IPS-NIHi7 (cell line): ENCODE measurements around the gene CLSTN1.
"Not testable (repeated sequence)": the region's sequence is repeated elsewhere in the genome, so short reads cannot be mapped to it uniquely, and the experiment has no call there.

Experiments
- DNase-seq: peaks from one replicate; pipeline ENCODE4 v3.0.0; 2012; ENCODE audit warnings: mixed read lengths; ENCODE audit errors: extremely low spot score

Gene CLSTN1

DNA sequence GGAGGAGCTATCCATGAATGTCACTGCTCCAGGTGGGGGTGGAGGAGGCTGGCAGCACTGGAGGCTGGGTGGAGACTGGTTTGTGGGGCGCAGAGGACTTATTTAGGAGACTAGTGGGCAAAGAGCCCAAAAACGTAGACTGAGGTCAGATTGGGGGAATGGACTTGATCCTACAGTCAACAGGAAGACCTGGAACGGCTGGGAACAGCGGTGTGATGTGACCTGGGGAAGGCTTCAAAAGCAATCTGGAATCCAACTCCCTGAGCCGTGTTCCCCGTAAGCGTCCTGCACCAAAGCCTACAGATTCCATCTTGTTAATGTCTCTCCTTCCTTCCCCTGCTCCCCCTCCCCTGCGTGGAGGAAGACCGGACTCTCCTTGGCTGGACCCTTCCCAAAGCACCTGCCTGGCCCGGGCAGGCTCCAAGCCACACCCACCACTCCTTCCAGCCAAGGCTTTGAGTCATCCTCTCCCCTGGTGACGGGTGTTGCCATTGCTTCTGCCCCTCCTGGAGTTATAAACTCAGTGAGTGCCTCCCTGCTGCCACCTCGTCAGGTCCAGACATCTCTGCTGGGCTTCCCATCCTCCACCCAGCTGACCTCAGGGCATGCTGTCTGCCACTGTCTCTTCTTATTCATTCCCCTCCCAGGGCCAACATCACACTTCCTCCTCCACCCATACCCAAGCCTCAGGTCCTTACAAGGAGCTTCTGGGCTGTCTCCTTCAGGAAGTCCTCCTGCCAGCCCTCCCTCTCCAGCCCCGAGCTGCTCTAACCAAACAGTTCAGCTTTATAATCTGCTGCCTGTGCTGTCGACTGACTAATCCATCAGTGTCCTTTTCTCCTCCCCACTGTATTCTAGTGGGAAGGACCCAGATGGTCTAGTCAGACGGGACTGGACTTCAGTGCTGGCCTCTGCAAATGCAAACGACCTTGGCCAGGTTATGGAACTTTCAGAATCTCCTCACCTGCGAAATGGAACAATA is 1.6 kb upstream of the CLSTN1 start:
- DNase-seq: peak; percentile 82

DNA sequence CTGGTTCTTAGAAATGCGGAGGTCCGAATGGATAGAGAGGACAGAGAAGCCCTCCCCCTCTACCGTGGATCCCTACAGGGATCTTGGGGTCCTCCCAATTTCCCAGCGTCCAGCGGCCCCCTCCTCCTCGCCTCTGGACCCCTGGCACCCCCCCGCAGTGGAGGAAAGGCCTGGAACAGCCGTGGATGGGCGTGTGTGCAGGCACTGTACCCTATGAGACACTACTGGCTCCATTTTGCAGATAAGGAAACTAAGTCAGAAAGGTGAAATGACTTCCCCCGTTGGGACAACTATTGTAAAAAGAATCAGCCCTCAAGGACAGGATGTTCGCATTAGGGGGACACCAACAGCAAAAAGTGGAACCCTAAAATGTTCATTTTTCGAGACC is 931 bp upstream of the CLSTN1 start:
- DNase-seq: no peak

DNA sequence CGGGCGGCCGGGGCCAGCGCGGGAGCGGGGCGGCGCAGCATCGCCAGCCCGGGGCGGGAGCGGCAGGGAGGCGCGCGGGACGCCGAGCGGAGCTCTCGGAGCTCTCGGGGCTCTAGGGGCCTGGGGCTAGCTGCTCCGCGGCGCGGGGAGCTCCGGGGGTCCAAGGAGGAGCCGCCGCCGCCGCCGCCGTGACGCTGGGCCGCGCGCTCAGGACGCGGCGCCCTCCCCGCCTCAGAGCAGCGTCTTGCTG is 147 bp downstream of the CLSTN1 start:
- no peak for DNase-seq

DNA sequence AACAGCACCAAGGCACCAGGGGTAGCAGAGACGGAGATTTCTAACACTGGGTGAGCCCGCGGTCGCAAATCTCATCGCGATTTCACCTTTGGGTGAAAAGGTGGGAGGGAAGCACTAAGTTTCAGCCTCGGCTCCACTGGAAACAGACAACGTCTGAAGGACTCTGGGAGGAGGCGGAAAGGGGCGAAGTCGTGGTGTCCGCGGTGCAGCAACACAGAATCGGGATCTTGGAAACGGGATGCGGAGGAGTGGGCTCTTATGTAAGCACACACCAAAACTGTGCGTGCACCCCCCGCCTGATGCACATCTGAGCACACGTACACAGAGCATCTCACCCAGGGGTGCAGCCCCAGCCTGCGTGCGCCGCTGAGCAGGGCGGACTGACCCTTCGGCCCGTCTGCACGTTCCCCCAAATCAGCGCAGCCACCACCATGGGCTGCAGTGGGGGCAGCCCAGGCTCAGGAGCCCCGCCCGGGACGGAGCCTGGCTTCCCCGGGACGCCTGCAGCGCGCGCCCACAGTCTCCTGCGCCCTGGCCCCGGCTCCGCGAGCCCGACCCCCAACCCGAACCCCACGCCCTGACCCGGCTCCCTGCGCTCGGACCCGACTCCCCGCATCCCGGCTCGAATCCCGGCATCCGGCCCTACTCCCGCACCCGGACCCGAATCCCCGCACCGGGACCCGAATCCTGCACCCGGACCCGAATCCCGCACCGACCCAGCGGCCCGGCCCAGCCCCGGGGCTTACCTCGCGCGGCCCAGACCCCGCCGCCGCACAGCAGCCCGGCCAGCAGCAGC is 670 bp downstream of the CLSTN1 start:
- no peak for DNase-seq

DNA sequence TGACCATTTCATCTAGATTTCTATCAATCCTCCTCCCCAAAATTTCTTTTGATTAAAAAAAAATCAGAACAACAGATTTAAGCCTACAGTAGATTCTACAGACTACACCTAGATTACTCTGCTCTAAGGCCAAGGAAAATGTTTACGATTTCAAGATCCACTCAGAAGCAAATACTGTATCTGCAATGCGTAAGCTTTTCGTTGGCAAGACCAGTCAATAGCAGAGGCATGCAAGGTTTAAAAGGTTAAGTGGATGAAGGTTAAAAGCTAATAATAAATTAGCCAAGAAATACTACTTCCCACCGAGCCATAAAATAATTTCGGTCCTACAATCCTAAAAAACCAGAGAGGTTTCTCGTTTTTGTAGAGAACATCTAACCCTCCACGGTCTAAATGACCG is 1.3 kb downstream of the CLSTN1 start:
- no peak for DNase-seq

DNA sequence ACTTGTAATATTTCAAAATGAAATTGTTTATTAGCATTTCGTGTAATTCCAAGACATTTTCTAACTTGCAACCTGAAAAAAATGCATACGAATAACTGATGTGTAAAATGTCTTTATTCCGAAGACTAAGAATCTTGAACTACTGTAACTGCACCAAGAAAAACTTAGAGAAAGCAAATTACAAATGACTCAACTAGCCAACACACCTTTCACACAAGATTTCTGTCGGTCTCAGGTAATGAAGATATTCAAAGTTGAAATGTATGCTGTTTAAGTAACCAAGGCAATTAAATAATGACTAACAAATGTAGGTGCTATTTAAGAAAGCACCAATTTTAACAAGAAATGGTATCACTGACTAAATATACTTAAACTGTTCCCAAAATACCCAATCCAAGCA is 2.1 kb downstream of the CLSTN1 start:
- DNase-seq: no peak

DNA sequence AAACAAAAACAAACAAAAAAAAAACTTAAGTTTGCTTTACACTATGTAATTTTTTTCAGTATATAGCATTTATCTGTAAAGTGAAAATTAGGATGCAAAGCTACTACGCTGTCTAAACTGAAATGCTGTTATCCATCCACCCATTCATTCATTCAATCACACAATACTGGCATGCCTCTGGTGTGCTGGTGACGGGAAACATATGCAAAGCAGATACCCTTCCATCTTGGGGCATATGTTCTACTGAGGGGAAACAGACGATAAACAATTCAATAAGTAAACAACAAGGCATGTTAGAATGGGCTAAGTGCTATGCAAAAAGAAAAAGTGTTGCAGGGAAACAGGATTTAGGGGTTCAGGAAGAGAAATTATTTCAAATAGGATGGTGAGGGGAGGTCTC is 3.2 kb downstream of the CLSTN1 start:
- no peak for DNase-seq

DNA sequence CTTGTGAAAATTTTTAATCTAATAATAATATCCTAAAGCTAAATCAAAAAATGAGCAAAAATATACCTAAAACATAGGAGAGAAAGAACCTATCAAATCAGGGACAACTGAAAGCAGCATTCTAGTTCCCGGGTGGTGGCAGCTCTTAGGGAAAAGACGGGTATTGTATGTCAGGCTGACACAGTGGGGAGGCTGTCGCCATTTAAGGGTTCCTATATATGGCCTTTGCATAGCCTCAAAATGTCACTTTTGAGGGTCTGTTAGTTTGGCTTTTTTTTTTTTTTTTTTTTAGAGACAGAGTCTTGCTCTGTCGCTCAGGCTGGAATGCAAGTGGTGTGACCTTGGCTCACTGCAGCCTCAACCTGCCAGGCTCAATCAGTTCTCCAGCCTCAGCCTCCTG is 6.0 kb downstream of the CLSTN1 start:
- no peak for DNase-seq

DNA sequence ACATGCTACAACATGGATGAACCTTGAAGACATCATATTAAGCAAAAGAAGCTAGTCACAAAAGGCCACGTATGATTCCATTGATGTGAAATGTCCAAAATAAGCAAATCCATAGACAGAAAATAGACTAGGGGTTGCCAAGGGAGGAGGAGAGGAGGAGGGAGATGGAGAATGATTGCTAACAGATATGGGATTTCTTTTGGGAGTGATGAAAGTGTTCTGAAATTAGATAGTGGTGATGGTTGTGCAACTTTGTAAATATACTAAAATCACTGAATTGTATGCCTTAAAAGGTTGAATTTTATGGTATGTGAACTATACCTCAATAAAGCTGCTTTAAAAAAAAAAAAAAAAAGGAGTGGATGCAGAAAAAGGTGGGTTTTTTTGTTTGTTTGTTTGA is 7.6 kb downstream of the CLSTN1 start:
- DNase-seq: no peak

DNA sequence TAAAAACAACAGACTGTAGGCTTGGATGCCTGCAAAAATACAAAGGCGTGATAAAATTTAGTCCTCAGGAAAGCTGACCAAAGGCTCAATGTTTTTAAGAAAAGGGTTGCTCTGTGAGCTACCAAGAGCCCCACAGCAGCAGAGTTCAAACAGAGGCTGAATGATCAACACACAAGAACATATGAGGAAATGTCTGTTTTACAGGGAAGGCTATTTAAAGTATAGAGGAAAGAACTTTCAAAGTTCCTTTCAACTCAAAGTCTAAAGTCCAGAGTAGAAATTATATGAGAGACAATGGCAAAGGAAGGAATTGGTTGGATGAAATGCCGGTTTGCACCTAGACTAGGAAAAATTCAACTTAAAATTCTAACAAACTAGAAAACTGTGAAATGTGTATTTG is 8.6 kb downstream of the CLSTN1 start:
- DNase-seq: no peak

DNA sequence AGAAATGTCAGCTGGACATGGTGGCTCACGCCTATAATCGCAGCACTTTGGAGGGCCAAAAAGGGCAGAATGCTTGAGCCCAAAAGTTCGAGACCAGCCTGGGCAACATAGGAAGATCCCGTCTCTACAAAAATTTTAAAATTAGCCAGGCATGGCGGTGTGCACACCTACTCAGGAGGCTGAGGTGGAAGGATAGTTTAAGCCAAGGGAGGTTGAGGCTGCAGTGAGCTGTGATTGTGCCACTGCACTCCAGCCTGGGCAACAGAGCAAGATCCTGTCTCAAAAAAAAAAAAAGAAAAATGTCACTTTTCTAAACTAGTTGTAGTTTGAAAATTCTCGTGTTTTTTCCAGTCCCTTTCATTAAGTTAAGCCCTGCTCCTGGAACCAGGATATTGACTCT is 9.1 kb downstream of the CLSTN1 start:
- DNase-seq: no peak

DNA sequence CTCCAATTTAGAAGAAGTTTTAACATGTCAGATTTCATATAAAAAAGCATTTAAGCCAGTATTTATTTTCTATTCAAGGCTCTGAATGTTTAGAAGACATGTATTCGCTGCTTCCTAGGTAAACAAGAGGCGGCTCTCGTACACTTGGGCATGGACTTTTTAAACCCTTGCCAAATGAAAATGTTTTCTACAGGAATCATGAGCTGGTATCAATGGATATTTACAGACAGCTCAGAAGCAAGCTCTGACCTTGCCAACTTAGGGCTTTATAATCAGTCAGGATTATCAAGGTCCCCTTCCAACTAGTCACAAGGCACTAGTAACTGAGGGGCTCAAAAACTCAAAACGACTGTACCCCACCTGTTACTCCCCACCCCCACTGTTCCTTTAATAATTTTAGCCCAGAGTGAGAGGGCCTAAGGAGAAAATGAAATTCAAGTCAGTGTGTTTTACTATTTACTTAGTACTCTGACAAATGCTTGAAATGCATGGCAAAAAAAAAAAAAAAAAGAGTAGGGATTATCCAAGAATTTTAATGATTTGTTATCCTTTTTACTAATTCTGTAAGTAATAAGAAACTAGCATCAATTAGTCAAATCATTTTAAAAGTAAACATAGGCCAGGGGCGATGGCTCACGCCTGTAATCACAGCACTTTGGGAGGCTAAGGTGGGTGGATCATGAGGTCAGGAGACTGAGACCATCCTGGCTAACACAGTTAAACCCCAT is 12.4 kb downstream of the CLSTN1 start:
- no peak for DNase-seq

DNA sequence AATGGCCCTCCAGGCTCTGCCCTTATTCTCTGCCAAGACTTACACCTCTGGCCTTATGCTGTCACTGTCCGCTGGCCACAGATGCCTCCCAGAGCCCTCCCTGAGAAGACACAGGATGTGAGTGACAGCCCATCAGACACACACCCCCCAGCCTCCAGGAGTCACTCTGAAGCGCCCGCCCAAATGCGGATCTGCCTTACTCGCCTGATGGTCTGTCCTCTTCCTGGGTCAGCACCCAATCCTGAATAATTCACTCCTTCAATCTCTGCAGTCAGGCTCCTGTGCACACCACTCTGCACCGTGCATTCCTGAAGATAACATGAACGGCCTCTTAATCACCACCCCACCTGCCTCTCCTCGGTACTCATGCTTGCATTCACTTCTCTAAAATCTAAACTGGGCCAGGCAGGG is 14.7 kb downstream of the CLSTN1 start:
- DNase-seq: no peak

DNA sequence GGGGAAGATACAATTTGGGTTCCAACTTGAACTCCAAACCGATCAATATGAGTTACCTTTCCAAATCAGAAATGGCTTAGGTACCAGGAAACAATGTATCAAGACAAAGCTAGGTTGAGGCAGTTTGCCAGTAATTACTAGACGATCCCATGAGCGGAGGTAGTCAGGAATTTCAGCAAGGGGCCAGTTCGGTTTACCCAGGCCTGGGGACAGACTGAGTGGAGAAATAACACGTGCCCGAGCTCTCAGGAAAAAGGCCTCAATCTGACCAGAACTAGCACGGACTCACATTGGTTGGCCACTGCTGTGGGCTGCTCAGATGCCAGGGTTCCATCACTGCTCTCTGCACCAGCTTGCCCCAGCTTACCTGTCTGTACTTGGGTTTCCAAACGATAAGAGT is 15.3 kb downstream of the CLSTN1 start:
- DNase-seq: no peak

DNA sequence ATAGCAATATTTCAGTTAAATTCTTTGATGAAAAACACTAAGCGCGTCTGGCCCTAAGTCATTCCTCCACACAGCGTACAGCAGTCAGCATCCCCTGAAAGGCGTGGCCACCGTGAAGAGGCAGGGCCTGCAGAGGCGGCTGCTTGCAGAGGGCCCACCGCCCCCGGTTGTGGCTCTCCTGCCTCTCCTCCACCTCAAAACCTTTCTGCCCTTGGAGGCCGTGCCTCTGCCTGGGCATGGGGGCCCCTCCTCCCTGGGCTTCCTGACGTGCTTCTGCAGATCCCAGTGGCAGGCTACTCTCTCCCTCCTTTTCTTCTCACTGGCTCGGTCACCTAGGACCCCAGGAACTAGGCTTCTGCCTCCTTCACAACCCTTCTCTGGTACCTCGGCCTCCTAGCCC is 16.2 kb downstream of the CLSTN1 start:
- no peak for DNase-seq

DNA sequence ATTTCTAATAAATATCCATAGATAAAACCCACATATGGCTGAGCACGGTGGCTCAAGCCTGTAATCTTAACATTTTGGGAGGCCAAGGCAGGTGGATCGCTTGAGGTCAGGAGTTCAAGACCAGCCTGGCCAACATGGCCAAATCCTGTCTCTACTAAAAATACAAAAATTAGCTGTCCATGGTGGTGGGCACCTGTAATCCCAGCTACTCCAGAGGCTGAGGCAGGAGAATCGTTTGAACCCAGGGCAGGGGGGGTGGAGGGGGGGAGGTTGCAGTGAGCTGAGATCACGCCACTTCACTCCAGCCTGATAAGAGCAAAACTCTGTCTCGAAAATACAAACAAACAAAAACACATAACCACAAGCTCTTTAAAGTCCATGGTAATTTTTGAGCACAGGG is 17.8 kb downstream of the CLSTN1 start:
- not testable (repeated sequence) for DNase-seq

DNA sequence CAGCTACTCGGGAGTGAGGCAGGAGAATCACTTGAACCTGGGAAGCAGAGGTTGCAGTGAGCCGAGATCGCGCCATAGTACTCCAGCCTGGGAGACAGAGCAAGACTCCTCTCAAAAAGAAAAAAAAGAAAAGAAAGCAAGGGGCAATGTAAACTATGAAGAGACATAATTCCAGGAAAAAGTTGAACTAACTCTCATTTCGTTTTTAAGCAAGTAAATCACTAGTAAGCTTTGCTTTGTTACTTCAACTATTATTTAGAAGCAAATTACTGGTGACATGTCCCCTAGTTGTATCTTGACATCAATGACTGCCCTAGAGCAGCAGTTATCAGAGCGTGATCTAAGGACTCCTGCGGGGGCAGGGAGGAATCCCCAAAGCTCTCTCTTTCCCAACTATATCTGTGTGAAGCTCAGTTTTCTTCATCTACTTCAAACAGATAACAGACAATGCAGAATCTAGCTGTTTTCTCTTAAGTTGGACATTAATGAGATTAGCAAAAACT is 18.7 kb downstream of the CLSTN1 start:
- DNase-seq: no peak

DNA sequence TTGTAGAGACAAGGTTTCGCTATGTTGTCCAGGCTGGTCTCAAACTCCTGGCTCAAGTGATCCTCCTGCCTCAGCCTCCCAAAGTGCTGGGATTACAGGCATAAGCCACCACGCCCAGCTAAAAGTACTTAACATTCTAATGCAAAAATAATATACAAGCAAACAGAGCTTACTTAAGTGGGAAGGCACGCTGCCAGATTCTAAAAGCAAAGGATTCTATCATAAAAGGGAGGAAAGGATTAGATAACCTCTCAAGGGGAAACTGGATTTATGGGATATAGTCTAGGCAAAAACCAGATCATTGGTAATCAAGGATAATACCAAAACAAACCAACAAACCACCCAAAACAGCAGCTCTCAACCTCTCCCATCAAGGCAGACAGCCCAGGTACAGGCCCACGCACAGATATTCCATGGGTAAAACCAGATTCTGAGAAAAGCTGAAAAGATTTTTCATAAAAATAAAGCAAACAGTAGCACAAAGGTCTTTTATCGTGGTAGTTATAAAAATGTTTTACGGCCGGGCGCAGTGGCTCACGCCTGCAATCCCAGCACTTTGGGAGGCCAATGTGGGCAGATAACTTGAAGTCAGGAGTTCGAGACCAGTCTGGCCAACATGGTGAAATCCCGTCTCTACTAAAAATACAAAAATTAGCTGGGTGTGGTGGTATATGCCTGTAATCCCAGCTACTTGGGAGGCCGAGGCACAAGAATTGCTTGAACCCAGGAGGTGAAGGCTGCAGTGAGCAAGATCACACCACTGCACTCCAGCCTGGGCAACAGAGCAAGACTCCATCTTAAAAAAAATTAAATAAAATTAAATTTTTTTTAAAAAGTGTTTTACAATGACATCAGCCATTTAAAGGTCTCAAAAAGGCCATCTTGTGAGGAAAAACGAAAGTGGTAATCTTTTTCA is 20.5 kb downstream of the CLSTN1 start:
- not testable (repeated sequence) for DNase-seq

DNA sequence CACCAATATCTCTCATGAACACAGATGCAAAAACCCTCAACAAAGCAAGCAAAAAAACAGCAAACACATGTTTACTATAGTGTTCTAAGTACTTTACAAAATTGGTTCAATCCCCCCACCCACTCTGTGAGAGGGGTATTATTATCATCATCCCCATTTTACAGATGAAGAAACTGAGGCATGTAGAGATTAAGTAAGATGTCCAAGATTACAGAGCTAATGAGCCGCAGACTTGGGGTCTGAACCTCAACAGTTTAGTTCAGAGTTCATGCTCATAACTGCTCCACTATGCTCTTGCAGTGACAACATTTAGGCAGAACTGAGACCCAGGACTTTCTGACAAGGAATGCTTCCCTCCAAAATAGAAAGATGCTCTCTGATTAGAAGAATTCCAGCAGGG is 21.9 kb downstream of the CLSTN1 start:
- DNase-seq: no peak

DNA sequence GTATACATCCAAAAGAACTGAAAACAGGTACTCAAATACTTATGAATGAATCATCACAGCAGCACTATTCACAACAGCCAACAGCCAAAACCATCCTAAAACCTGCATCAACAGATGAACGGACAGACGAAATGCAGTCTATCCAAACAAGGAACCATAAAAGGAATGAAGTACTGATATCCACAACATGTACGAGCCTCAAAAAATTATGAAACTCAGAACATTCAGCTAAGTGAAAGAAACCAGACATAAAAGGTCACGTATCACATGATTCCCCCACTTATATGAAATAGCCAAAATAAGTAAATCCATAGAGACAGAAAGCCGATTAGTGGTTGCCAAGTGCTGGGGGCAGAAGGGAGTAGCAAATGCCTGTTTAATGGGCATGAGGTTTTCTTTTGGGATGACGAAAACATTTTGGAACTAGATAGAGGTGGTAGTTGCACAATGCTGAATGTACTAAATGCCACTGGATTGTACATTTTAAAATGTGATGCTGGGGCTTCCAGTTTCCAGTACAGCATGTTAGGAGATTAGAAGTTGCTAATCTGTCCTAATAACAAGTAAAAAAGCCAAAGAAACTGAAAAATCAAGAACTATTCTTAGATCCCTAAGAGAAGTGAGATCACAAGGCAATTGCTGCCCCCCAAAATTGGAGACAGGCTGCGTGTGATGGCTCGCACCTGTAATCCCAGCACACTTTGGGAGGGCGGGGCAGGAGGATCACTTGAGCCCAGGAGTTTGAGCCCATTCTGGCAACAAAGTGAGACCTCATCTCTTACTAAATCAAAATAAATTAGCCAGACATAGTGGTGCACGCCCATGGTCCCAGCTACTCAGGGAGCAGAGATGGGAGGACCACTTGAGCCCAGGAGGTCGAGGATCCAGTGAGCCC is 25.3 kb downstream of the CLSTN1 start:
- DNase-seq: no peak
